VCaP (cell line): Measurements from ENCODE around the gene ARL15.

ENCODE experiments used
- H3K27ac ChIP-seq: fragments of 450-650 bp; 2 replicates; pipeline ENCODE4 v1.5.1; 2017
- CTCF ChIP-seq: fragments of 450-650 bp; conservative IDR thresholded peaks from 2 replicates; pipeline ENCODE4 v1.5.1; 2017; ENCODE audit warnings: mild to moderate bottlenecking, moderate library complexity

The ARL15 gene

GRCh38 chr5:54194318-54194717 lies 116.1 kb downstream of the ARL15 start:
- TF ChIP-seq CTCF, result no peak
- H3K27ac ChIP-seq, result no peak overlapping the region

GRCh38 chr5:54187694-54188093 lies 122.7 kb downstream of the ARL15 start:
- no peak for TF ChIP-seq CTCF

GRCh38 chr5:54186912-54187445 lies 123.4 kb downstream of the ARL15 start:
- H3K27ac ChIP-seq, result no peak overlapping the region
- no peak for TF ChIP-seq CTCF

More at GRCh38 chr5:54187694-54188093, 122.7 kb downstream of the ARL15 start:
- no peak overlapping the region for H3K27ac ChIP-seq

- no peak for TF ChIP-seq CTCF
- no peak overlapping the region for H3K27ac ChIP-seq
These were observed 124.3 kb downstream of the ARL15 start for GRCh38 chr5:54186108-54186507.

- no peak overlapping the region for H3K27ac ChIP-seq
- TF ChIP-seq CTCF, result no peak
These were observed 125.6 kb downstream of the ARL15 start for GRCh38 chr5:54184806-54185205.

GRCh38 chr5:54180630-54181031 lies 129.7 kb downstream of the ARL15 start:
- no peak for TF ChIP-seq CTCF
- H3K27ac ChIP-seq, result no peak overlapping the region

GRCh38 chr5:54178991-54179390 lies 131.4 kb downstream of the ARL15 start:
- no peak for TF ChIP-seq CTCF
- H3K27ac ChIP-seq, result no peak overlapping the region
